HepG2 (cell line): Measurements from ENCODE around the gene DHX57. TPM values are rescaled to one million over a fixed set of nuclear protein-coding genes. Genes with fewer than 3 reads are reported as not detected.

Source experiments
- ARID3A ChIP-seq: IDR thresholded peaks from 2 replicates; pipeline ENCODE4 v1.6.1; 2012; ENCODE audit warnings: low read depth, low read length, improper control_type of control experiment
- ATAD3A ChIP-seq: sonication (generic); formaldehyde crosslinking; IDR thresholded peaks from 2 replicates; pipeline ENCODE4 v1.4.0; 2020; ENCODE audit warnings: missing genetic modification reagents
- BRCA1 ChIP-seq: sonication (generic); formaldehyde crosslinking; IDR thresholded peaks from 2 replicates; pipeline ENCODE4 v1.4.0; 2020; ENCODE audit warnings: missing genetic modification reagents
- GFI1 ChIP-seq: sonication (generic); formaldehyde crosslinking; IDR thresholded peaks from 2 replicates; pipeline ENCODE4 v1.5.0; 2020; ENCODE audit warnings: missing genetic modification reagents, mild to moderate bottlenecking, borderline replicate concordance
- HDAC2 ChIP-seq: sonication (generic); formaldehyde crosslinking; IDR thresholded peaks from 2 replicates; pipeline ENCODE4 v1.4.0; 2020; ENCODE audit warnings: missing genetic modification reagents
- KAT7 ChIP-seq: IDR thresholded peaks from 2 replicates; pipeline ENCODE4 v1.6.1; 2018; ENCODE audit warnings: borderline replicate concordance, missing compliant biosample characterization
- MXD4 ChIP-seq: IDR thresholded peaks from 2 replicates; pipeline ENCODE4 v1.6.1; 2016; ENCODE audit warnings: mild to moderate bottlenecking, missing biosample characterization, missing genetic modification reagents
- XRCC5 ChIP-seq: fragments of 200-400 bp; formaldehyde crosslinking; optimal IDR thresholded peaks from 2 replicates; pipeline ENCODE3; 2017; ENCODE audit warnings: mild to moderate bottlenecking, low read length
- ZNF225 ChIP-seq: sonication (generic); formaldehyde crosslinking; IDR thresholded peaks from 2 replicates; pipeline ENCODE4 v1.4.0; 2020; ENCODE audit warnings: mild to moderate bottlenecking, missing genetic modification reagents
- ZNF556 ChIP-seq: sonication (generic); formaldehyde crosslinking; IDR thresholded peaks from 2 replicates; pipeline ENCODE4 v1.4.0; 2020; ENCODE audit warnings: mild to moderate bottlenecking, missing genetic modification reagents, borderline replicate concordance
- ZNF670 ChIP-seq: sonication (generic); formaldehyde crosslinking; IDR thresholded peaks from 2 replicates; pipeline ENCODE4 v1.8.0; 2022; ENCODE audit warnings: mild to moderate bottlenecking, missing genetic modification reagents, borderline replicate concordance
- polyA plus RNA-seq, 8 experiments: library from polyadenylated mRNA; depleted of rRNA in 3 of 8; stranded (reverse) in 7 of 8; unstranded in 1 of 8; fragments of >200 nt; fragmentation: Illumina TruSeq in 4 of 8; extraction: Trizol in 4 of 8; gene quantifications; 2 replicates each; pipeline versions ENCODE4 v1.2.1 to v1.2.3, GENCODE V29; 2011 to 2016; ENCODE audit warnings: low read depth in 4 of 8, missing spikeins in 1 of 8, mixed read lengths in 1 of 8; ENCODE audit not compliant: insufficient read depth in 1 of 8
- total RNA-seq, 5 experiments: library from RNA; depleted of rRNA; stranded (reverse); fragments of >200 nt; fragmentation: Illumina TruSeq; extraction: Trizol; gene quantifications; 2 replicates each; pipeline ENCODE4 v1.2.3, GENCODE V29; 2016; ENCODE audit warnings: low read depth in 1 of 5
- TF ChIP-seq, protein P1 (sequence below): sonication (generic); formaldehyde crosslinking; IDR thresholded peaks from 2 replicates; pipeline ENCODE4 v1.5.1; 2020; ENCODE audit warnings: missing genetic modification reagents, mild to moderate bottlenecking, borderline replicate concordance
- TF ChIP-seq, protein P2 (sequence below): sonication (generic); formaldehyde crosslinking; conservative IDR thresholded peaks from 2 replicates; pipeline ENCODE4 v1.8.1; 2023; ENCODE audit warnings: missing genetic modification reagents
- TF ChIP-seq, protein P3 (sequence below): sonication (generic); formaldehyde crosslinking; IDR thresholded peaks from 2 replicates; pipeline ENCODE4 v1.5.1; 2020; ENCODE audit warnings: missing genetic modification reagents, mild to moderate bottlenecking, borderline replicate concordance
- TF ChIP-seq, protein P4 (sequence below): sonication (generic); formaldehyde crosslinking; IDR thresholded peaks from 2 replicates; pipeline ENCODE4 v1.8.1; 2022; ENCODE audit warnings: low read depth, mild to moderate bottlenecking, missing genetic modification reagents
- TF ChIP-seq, protein P5 (sequence below): sonication (generic); formaldehyde crosslinking; conservative IDR thresholded peaks from 2 replicates; pipeline ENCODE4 v1.4.0; 2020; ENCODE audit warnings: missing genetic modification reagents

The DHX57 gene
- total and polyA plus RNA-seq, 2 of the 13 experiments (the other 11 are each of a cell fraction or from before 2014, with no cell fraction given), result 9.2 to 24.2 TPM

GRCh38 chr2:38875576-38876367, at the start of gene DHX57, which contains the start of gene MORN2 (continued):
- peak; percentile 89 for TF ChIP-seq XRCC5
- TF ChIP-seq, protein P1, sequence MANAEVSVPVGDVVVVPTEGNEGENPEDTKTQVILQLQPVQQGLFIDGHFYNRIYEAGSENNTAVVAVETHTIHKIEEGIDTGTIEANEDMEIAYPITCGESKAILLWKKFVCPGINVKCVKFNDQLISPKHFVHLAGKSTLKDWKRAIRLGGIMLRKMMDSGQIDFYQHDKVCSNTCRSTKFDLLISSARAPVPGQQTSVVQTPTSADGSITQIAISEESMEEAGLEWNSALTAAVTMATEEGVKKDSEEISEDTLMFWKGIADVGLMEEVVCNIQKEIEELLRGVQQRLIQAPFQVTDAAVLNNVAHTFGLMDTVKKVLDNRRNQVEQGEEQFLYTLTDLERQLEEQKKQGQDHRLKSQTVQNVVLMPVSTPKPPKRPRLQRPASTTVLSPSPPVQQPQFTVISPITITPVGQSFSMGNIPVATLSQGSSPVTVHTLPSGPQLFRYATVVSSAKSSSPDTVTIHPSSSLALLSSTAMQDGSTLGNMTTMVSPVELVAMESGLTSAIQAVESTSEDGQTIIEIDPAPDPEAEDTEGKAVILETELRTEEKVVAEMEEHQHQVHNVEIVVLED (CRISPR knock-in tag), result peak; percentile 58; the same call in 1 of the 2 replicates
- 0 out of 2 replicates have a peak, but pooled peaks have one; percentile 33 for TF ChIP-seq ATAD3A (CRISPR knock-in tag)
- peak; percentile 75; the same call in 1 of the 2 replicates for TF ChIP-seq ZNF556 (CRISPR knock-in tag)
- TF ChIP-seq BRCA1 (CRISPR knock-in tag), result 0 out of 2 replicates have a peak, but pooled peaks have one; percentile 61
- TF ChIP-seq, protein P2, sequence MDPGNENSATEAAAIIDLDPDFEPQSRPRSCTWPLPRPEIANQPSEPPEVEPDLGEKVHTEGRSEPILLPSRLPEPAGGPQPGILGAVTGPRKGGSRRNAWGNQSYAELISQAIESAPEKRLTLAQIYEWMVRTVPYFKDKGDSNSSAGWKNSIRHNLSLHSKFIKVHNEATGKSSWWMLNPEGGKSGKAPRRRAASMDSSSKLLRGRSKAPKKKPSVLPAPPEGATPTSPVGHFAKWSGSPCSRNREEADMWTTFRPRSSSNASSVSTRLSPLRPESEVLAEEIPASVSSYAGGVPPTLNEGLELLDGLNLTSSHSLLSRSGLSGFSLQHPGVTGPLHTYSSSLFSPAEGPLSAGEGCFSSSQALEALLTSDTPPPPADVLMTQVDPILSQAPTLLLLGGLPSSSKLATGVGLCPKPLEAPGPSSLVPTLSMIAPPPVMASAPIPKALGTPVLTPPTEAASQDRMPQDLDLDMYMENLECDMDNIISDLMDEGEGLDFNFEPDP (CRISPR knock-in tag), result 0 out of 2 replicates have a peak, but pooled peaks have one; percentile 90
- TF ChIP-seq MXD4, result peak; percentile 78
- TF ChIP-seq HDAC2 (CRISPR knock-in tag), result peak; percentile 86
- no peak; the same call in 1 of the 2 replicates for TF ChIP-seq ARID3A
- TF ChIP-seq KAT7 (CRISPR knock-in tag), result peak; percentile 97
- TF ChIP-seq, protein P3, sequence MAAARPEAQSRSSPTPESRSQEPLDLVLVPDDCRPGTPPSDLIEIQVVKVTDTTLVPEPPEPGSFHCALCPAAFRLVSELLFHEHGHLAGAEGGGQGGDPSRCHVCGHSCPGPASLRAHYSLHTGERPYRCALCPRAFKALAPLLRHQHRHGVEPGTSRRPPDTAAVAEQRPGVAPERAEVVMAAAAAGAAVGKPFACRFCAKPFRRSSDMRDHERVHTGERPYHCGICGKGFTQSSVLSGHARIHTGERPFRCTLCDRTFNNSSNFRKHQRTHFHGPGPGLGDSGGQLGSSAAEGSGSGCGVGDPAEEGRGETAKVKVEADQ (CRISPR knock-in tag), result peak; percentile 51; the same call in 1 of the 2 replicates
- TF ChIP-seq GFI1 (CRISPR knock-in tag), result peak; percentile 68
- peak; percentile 83; the same call in 1 of the 2 replicates for TF ChIP-seq ZNF225 (CRISPR knock-in tag)
- TF ChIP-seq, protein P4, sequence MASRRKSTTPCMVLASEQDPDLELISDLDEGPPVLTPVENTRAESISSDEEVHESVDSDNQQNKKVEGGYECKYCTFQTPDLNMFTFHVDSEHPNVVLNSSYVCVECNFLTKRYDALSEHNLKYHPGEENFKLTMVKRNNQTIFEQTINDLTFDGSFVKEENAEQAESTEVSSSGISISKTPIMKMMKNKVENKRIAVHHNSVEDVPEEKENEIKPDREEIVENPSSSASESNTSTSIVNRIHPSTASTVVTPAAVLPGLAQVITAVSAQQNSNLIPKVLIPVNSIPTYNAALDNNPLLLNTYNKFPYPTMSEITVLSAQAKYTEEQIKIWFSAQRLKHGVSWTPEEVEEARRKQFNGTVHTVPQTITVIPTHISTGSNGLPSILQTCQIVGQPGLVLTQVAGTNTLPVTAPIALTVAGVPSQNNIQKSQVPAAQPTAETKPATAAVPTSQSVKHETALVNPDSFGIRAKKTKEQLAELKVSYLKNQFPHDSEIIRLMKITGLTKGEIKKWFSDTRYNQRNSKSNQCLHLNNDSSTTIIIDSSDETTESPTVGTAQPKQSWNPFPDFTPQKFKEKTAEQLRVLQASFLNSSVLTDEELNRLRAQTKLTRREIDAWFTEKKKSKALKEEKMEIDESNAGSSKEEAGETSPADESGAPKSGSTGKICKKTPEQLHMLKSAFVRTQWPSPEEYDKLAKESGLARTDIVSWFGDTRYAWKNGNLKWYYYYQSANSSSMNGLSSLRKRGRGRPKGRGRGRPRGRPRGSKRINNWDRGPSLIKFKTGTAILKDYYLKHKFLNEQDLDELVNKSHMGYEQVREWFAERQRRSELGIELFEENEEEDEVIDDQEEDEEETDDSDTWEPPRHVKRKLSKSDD (CRISPR knock-in tag), result 0 out of 2 replicates have a peak, but pooled peaks have one; percentile 29
- TF ChIP-seq, protein P5, sequence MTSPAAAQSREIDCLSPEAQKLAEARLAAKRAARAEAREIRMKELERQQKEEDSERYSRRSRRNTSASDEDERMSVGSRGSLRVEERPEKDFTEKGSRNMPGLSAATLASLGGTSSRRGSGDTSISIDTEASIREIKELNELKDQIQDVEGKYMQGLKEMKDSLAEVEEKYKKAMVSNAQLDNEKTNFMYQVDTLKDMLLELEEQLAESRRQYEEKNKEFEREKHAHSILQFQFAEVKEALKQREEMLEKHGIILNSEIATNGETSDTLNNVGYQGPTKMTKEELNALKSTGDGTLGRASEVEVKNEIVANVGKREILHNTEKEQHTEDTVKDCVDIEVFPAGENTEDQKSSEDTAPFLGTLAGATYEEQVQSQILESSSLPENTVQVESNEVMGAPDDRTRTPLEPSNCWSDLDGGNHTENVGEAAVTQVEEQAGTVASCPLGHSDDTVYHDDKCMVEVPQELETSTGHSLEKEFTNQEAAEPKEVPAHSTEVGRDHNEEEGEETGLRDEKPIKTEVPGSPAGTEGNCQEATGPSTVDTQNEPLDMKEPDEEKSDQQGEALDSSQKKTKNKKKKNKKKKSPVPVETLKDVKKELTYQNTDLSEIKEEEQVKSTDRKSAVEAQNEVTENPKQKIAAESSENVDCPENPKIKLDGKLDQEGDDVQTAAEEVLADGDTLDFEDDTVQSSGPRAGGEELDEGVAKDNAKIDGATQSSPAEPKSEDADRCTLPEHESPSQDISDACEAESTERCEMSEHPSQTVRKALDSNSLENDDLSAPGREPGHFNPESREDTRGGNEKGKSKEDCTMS (CRISPR knock-in tag), result no peak
- TF ChIP-seq ZNF670 (CRISPR knock-in tag), result peak; percentile 60; the same call in 1 of the 2 replicates
